ENCODE results near the gene CPNE2. TPM values are rescaled to one million over a fixed set of nuclear protein-coding genes. Genes with fewer than 3 reads are reported as not detected.
A peak's percentile ranks its signal among the peaks of the same experiment; 100 is the strongest.

CPNE2 gene
- total RNA-seq, 4 donors from 2014 or later, result 12.2 to 21.4 (median 17.8) TPM

GRCh38 chr16:57166451-57166850, 74.1 kb downstream of the CPNE2 start:
- H3K36me3 ChIP-seq, result peaks cover 5 to 85% (median 20%) of the 10 kb centered on the region in 3 donors
- TF ChIP-seq CTCF (IDR thresholded peaks at IDR 0.05) (no peak), POLR2A (IDR thresholded peaks at IDR 0.05) (no peak)
- no peak overlapping the region for H3K4me3 ChIP-seq

GRCh38 chr16:57166951-57167350, 74.6 kb downstream of the CPNE2 start:
- DNase-seq, result no peak
- Histone ChIP-seq H3K27ac (peak overlapping the region; percentile 56 to 84 (median 76)), H3K36me3 (peaks cover 5 to 85% (median 20%) of the 10 kb centered on the region in 3 donors), H3K9me3 (no peaks in the 10 kb centered on the region), H3K4me3 (no peak overlapping the region), H3K27me3 (no peaks in the 10 kb centered on the region), H3K4me1 (peaks cover 8 to 31% (median 22%) of the 10 kb centered on the region in 3 donors)
- TF ChIP-seq CTCF (IDR thresholded peaks at IDR 0.05) (no peak), POLR2A (IDR thresholded peaks at IDR 0.05) (no peak)
- 31 to 47% methylated on average over 7 of the region's 7 CpGs for WGBS, 2 donors
- intact Hi-C loops (cut with DNase I), result loop anchor here (5.0 kb wide), 1 partner anchor 75 kb away; the partner anchor contains the start of gene CPNE2

More at GRCh38 chr16:57166451-57166850, 74.1 kb downstream of the CPNE2 start:
- H3K4me1 ChIP-seq, result peaks cover 8 to 31% (median 22%) of the 10 kb centered on the region in 3 donors
- no peaks in the 10 kb centered on the region for H3K27me3 ChIP-seq
- DNase-seq, result no peak
- intact Hi-C loops (cut with DNase I), result loop anchor here (5.0 kb wide), 1 partner anchor 74 kb away; the partner anchor contains the start of gene CPNE2
- H3K9me3 ChIP-seq, result no peaks in the 10 kb centered on the region
- peak overlapping the region; percentile 56 to 84 (median 76) for H3K27ac ChIP-seq

GRCh38 chr16:57167538-57167937, 75.2 kb downstream of the CPNE2 start:
- H3K9me3 ChIP-seq, result no peaks in the 10 kb centered on the region
- TF ChIP-seq POLR2A (IDR thresholded peaks at IDR 0.05) (no peak), CTCF (IDR thresholded peaks at IDR 0.05) (no peak)
- no peak overlapping the region for H3K4me3 ChIP-seq
- H3K27ac ChIP-seq, result peak overlapping the region; percentile 56 to 84 (median 76)
- 41 to 53% methylated on average over 3 of the region's 3 CpGs for WGBS, 2 donors
- DNase-seq, result no peak
- H3K4me1 ChIP-seq, result peaks cover 8 to 31% (median 22%) of the 10 kb centered on the region in 3 donors
- H3K27me3 ChIP-seq, result no peaks in the 10 kb centered on the region
- intact Hi-C loops (cut with DNase I), result loop anchor here (5.0 kb wide), 1 partner anchor 75 kb away; the partner anchor contains the start of gene CPNE2
- peaks cover 5 to 85% (median 22%) of the 10 kb centered on the region in 3 donors for H3K36me3 ChIP-seq

- no peaks in the 10 kb centered on the region for H3K27me3 ChIP-seq
- intact Hi-C loops (cut with DNase I), result loop anchor here (5.0 kb wide), 1 partner anchor 76 kb away; the partner anchor contains the start of gene CPNE2
- no peak for TF ChIP-seq POLR2A (IDR thresholded peaks at IDR 0.05)
- peak in 5 of 6 experiments; percentile 46 to 78 (median 60) for TF ChIP-seq CTCF (IDR thresholded peaks at IDR 0.05)
- no peak overlapping the region for H3K4me3 ChIP-seq
- 4 to 7% methylated on average over 4 of the region's 4 CpGs for WGBS, 2 donors
- no peaks in the 10 kb centered on the region for H3K9me3 ChIP-seq
- H3K27ac ChIP-seq, result peak overlapping the region in 3 of 4 donors; percentile 56 to 84 (median 82)
- no peak for DNase-seq
- peaks cover 5 to 85% (median 24%) of the 10 kb centered on the region in 3 donors for H3K36me3 ChIP-seq
- peaks cover 8 to 31% (median 22%) of the 10 kb centered on the region in 3 donors for H3K4me1 ChIP-seq
Observed at GRCh38 chr16:57167953-57168352, 75.6 kb downstream of the CPNE2 start.

- Histone ChIP-seq H3K36me3 (peaks cover 0 to 82% (median 19%) of the 10 kb centered on the region in 3 donors), H3K4me1 (peaks cover 8 to 31% (median 22%) of the 10 kb centered on the region in 3 donors), H3K9me3 (no peaks in the 10 kb centered on the region), H3K27me3 (no peaks in the 10 kb centered on the region), H3K4me3 (no peak overlapping the region), H3K27ac (no peak overlapping the region)
- TF ChIP-seq POLR2A (IDR thresholded peaks at IDR 0.05) (no peak), CTCF (IDR thresholded peaks at IDR 0.05) (no peak)
- no peak for DNase-seq
- intact Hi-C loops (cut with DNase I), result loop anchor here (5.0 kb wide), 1 partner anchor 77 kb away; the partner anchor contains the start of gene CPNE2
Observed at GRCh38 chr16:57169327-57169726, 76.9 kb downstream of the CPNE2 start.
